Lower leg skin (tissue), 3 donors: Measurements from ENCODE around the gene NBEA.

Experiments
- CTCF ChIP-seq, 3 donors: fragments of 450-650 bp; IDR thresholded peaks; one replicate each; pipeline ENCODE4 v1.5.1; 2016; ENCODE audit warnings: antibody characterized with exemption in 3 of 3, mild to moderate bottlenecking in 3 of 3, moderate library complexity in 2 of 3
- POLR2A ChIP-seq, 2 donors: fragments of 450-650 bp; IDR thresholded peaks; one replicate each; pipeline ENCODE4 v1.6.1; 2016 to 2017; ENCODE audit warnings: antibody characterized with exemption in 2 of 2, mild to moderate bottlenecking in 1 of 2, moderate library complexity in 1 of 2

DNA sequence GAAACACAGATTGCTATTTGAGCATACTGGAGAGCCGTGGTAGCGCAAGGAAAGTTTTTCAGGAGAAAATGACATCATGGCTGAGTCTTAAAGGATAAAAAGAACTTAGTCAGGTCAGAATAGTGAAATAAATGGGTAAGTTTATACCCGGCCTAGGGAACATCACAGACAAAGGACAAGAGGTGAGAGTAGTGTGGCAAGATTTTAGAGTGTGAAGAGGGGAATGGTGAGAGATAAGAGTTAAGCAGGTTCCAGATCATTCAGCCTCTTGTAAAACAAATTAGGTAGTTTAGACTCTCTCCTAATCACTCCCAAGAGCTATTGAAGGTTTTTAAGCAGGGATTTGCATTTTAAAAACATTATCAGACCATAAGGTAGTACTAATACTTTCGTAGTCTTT lies 650.4 kb downstream of the NBEA start:
- no peak for TF ChIP-seq CTCF (IDR thresholded peaks at IDR 0.05)
- no peak for TF ChIP-seq POLR2A (IDR thresholded peaks at IDR 0.05)
